ENCODE measurements around the gene LMAN2L.

- TF ChIP-seq CTCF (IDR thresholded peaks at IDR 0.05) (no peak), POLR2A (IDR thresholded peaks at IDR 0.05) (no peak)
Measured at GRCh38 chr2:96697476-96697875, 42.4 kb downstream of the LMAN2L start.
